ENCODE data around the gene OMD. TPM values are rescaled to one million over a fixed set of nuclear protein-coding genes. Genes with fewer than 3 reads are reported as not detected.

The OMD gene, protein sequence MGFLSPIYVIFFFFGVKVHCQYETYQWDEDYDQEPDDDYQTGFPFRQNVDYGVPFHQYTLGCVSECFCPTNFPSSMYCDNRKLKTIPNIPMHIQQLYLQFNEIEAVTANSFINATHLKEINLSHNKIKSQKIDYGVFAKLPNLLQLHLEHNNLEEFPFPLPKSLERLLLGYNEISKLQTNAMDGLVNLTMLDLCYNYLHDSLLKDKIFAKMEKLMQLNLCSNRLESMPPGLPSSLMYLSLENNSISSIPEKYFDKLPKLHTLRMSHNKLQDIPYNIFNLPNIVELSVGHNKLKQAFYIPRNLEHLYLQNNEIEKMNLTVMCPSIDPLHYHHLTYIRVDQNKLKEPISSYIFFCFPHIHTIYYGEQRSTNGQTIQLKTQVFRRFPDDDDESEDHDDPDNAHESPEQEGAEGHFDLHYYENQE
- total RNA-seq (2022; extraction: Qiagen RNA extraction; ENCODE audit: low read depth): not detected in 5 replicates

DNA sequence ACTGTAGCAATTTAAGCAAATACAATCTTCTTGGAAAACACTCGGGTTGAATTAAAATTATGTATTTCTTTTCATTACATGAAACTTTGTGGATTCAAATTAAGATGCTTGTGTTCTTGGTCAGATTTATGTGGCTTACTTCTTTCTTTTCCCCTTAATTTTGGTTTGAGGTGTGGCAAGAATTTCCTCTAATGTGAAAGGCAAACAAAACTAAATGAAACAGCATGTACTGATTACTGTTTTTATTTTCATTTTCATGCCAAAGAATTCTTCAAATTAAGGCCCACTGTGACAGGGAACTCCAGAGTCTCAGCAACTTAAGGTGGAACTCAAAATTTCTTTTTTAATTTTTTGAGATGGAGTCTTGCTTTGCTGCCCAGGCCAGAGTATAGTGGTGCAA is at the start of gene OMD:
TSS of gene OMD (minus strand) at position 132 of the 400 bp plus-strand sequence. CDS start 6,913 bp downstream, outside the sequence.

DNA sequence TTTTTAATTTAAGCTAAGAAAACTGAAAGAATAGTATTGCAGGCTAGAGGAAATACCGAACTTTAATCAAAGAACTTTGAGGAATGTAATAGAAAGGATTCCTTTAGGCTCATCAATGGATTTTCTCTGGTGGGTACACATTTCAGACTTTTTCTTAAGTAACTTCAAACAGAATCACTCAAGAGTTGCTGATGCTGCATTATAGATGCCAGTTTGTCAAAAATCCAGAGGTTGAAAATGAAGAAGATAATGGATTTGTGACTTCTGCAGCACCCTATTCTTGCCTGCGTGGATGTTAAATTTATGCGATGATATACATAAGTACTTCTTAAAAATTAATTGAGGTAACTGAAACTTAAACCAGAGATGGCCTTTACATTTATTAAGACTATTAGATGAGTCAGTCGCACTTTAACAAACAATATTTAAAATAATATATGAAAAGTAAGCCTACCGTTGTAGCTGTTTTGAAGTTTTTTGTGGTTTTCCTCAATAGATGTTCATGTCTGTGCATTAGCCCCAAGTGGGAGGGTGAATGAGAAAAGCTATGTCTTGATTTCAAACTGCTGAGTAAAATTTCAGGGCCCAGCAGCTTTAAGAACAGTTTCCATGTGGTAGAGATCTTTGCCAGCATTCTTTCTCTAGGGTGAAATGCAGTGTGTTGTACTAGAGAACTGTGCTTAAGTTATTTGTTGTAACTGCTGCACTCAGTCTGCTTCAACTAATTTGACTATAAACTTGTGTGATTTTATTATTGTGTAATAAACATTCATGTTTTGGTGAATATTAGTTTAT is 20.0 kb downstream of the OMD start, which contains the start of gene OGN:
TSS of gene OGN (minus strand) at position 537 of the 795 bp plus-strand sequence. CDS start 1,171 bp downstream, outside the sequence.

Other genes starting within 250 kb of the OMD start
- gene IARS1, start 130.8 kb downstream of the OMD start, total RNA-seq (2022; extraction: Qiagen RNA extraction; ENCODE audit: low read depth): 93.6 to 116 TPM (median 103 TPM) in 5 replicates
- 27.2 to 36.9 TPM (median 30.4 TPM) in 5 replicates for gene NOL8, start 99.1 kb downstream of the OMD start, total RNA-seq (2022; extraction: Qiagen RNA extraction; ENCODE audit: low read depth)
- 5.6 to 8.3 TPM (median 6.5 TPM) in 5 replicates for gene CENPP, start 98.5 kb downstream of the OMD start, total RNA-seq (2022; extraction: Qiagen RNA extraction; ENCODE audit: low read depth)
- gene OGN, start 19.9 kb downstream of the OMD start, total RNA-seq (2022; extraction: Qiagen RNA extraction; ENCODE audit: low read depth): not detected in 5 replicates
- not detected in 5 replicates for gene ASPN, start 58.0 kb upstream of the OMD start, total RNA-seq (2022; extraction: Qiagen RNA extraction; ENCODE audit: low read depth)
- gene ECM2, start 111.5 kb upstream of the OMD start, total RNA-seq (2022; extraction: Qiagen RNA extraction; ENCODE audit: low read depth): 0.09 to 0.19 TPM (median 0.15 TPM) in 4 of 5 replicates, not detected in the other
- 11.1 to 14.1 TPM (median 13.0 TPM) in 5 replicates for gene IPPK, start 245.7 kb upstream of the OMD start, total RNA-seq (2022; extraction: Qiagen RNA extraction; ENCODE audit: low read depth)

Data from A549 treated with ZK216348 at 1 μM for 4 hours (cell line).